Activated CD4-positive, alpha-beta T cell treated with anti-CD3 and anti-CD28 coated beads for 4 hours (primary cell): Measurements from ENCODE around the gene TBC1D4.

ENCODE experiments used
- DNase-seq, 2 donors: peaks; one replicate each; pipeline ENCODE4 v3.0.0-alpha.2; 2020

The TBC1D4 gene

DNA sequence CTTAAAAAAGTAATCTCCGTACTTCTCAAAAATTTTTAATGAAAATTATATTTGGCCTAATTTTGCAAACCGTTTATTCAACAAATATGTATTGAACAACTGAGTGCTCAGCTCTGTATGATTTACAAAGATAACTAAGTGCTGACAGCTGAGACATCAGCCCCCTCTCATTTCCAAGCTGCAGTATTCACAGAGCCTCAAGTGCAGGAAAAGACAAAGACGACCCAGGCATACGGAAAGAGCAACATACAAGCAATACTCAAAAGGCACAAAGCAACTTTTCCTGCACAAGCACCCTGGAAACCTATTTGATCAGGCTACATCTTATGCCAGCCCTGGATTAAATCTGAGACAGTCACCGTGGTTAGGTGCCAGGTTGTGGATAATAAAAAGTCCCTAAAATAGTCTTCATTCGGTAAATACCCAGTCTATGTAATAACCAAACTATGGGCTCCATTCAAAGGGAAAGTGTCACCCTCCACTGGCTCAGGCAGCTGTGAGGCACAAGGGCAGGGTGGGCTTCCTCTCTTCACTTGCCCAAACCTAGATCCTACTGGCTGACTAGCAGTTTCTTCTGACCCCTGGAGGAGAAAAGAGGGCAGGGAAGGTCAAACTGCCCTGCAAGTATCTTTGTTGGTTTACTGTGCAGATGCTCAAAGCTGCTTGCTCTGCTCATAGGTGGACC, 65.5 kb downstream of the TBC1D4 start:
- no peak for DNase-seq

- no peak for DNase-seq
Observed at GRCh38 chr13:75415694-75416093, 66.3 kb downstream of the TBC1D4 start.

GRCh38 chr13:75415171-75415570, 66.8 kb downstream of the TBC1D4 start:
- DNase-seq: no peak

DNA sequence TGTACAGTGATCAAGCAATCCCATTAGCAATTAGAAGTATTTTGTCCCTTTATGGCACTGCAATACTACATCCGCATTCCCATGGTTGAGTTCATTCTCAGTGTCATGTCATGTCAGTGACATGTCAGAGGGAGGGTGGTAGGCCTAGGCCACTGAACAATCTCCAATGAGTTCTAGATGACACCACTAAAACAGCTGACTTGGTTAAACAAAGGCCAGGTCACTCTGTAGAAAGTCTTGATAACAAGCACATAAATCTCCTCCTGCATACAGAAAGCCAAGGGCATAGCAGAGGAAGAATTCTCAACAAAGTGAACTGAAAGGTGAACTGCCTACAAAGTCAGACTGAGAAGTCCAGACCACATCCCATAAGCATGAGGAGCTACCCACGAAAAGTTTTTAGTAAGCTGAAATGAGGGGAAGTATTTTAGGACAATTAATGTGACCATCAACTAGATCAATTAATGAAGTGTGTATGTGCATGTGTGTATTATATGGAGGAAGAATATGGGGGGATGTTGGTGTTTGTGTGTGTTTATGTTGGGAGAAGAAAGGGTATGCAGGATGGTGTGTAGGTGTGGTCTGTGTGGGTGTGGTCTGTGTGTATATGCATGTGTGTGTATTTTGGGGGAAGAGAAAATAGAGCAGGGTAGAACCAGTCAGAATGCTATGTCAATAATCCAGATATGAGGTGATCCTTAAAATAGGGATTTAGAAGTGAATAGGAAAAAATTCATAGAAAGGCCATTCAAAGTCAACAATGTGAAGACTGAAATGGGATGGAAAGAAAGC, 67.7 kb downstream of the TBC1D4 start:
- no peak for DNase-seq

DNA sequence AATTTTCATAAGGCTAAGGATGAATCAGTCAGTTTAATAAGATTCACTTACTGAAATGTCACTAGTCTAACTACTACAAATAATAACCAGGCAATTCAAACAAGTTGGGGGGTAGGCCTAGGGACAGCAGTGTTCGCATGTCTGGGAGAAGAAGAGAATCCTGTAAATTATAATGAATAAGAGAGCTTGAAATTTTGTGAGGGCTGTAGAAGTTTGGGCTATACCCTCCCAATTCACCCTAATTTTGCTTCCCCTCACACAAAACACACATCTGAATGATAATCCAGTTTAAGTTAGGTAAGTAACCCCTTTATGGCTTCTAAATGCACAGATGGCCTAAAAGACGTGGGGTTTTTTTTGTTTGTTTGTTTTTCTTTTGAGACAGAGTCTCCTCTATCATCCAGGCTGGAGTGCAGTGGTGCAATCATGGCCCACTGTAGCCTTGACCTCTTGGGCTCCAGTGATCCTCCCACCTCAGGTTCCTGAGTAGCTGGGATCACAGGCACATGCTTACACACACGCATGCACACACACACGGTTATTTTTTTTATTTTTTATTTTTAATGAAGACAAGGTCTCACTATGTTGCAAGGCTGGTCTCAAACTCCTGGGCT, 69.9 kb downstream of the TBC1D4 start:
- no peak for DNase-seq

DNA sequence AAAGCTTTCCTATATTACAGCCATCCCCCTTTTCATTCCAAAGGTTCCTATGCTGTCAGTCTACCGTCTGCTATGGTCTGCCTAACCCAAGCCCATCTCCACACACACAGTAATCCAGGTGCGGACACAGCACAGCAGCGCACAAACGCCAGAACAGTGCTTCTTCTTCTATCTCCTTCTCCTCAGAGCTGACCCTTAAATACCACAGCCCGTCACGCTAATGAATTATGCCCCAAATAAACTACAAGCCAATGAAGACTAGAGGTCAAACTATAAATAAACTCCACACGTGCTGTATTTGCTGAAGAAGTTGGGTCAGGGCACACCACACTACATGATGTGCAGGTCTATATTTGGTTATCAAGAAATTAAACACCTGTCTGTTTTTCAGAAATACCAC, 71.8 kb downstream of the TBC1D4 start:
- no peak for DNase-seq

- DNase-seq: no peak
Observed at GRCh38 chr13:75407998-75408397, 74.0 kb downstream of the TBC1D4 start.

GRCh38 chr13:75407473-75407872, 74.5 kb downstream of the TBC1D4 start:
- DNase-seq: no peak

DNA sequence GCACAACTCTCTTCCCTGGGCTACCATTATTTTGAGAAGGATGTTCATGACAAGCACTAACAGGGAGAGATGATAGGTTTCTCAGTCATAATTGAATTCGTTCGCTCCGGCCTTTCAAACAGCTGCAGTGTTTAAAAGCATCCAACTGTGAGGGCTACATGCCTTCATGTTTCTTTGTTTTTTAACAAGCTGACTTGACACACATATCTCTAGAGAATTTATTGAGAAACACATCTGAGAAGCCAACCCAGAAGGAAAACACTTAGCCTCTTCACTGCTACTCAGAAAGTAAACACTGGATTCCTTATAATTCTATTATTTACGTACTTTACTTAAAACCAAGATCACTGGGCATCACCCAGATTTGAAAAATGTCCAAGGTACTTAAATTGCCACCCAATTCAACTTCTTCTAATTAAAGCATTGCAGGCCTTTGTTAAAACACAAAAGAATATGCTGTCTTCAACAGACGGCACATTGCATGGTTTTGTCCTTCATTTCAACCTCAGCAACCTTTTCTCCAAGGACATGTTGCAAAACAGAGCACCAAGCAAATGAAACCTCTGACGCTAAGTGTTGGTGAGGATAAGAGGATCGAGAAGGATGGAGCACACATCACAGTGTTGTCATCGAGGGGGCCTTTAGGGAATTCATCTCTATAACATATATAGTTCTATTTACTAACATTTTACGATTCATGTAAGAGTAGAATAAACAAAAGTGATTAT, 75.8 kb downstream of the TBC1D4 start:
- no peak for DNase-seq

DNA sequence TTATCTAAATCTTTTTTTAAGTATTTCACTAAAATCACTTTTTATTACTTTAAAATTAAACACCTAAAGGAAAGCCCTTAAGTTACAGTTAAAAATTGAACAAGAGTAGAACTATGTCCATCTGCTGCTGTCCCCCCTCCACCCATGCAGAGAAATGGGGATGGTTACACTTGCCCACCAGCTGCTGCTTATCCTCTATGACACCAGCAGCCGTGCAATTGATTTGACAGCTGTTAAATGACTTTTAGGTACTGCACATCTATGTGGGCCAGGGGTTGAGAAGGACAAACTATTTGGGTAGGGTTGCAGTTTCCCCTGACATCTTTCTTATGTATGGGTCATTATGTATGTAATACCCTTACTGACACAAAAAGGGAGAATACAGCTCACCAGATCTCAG, 77.2 kb downstream of the TBC1D4 start:
- DNase-seq: no peak

- DNase-seq: no peak
Observed at GRCh38 chr13:75402787-75403186, 79.2 kb downstream of the TBC1D4 start.

- DNase-seq: no peak
Observed at GRCh38 chr13:75400775-75401174, 81.2 kb downstream of the TBC1D4 start.

DNA sequence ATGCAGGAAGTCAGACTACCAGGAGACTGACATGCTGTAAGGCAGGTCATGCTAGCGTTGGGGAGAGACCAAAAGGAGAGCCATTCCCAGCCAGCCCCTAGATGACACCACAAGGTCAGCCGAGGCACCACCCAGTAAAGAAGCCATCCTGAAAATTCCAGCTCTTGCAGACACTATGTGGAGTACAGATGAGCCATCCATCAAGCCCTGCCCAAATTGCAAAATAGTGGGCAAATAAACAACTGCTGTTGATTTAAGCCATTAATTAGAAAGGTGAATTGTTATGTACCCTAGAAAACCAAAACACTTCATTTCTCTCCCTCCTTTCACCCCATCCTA, 82.1 kb downstream of the TBC1D4 start:
- no peak for DNase-seq

DNA sequence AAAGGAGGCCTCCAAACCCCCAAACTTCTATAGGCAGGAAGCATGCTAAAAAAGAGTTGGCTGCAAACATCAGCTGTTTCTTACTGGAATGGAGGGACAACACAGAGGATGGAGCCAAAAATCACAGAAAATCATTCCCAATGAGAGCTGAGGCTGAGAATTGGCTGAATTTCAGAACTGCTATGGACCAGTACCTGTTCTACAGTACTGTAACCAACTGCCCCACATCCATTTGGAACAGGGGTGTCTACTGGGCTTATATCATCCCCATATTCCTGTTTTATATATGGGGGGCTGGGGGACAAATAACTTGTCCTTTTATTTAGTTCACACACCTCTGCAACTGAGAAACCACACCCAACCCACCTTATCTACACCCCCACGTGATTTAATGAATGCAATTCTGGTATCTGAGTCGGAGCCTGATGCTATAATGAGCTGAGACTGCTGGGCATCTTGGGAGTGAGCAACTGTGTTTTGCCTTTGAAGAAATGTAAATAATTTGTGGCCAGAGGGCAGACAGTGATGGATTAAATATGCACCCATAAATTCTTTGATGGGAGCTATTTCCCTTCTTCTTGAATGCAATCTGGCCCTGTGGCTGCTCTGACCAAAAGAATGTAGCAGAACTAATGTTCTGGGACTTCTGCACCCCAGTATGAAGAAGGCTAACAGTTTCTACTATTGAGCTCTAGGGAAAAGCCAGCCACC, 82.6 kb downstream of the TBC1D4 start:
- DNase-seq: no peak

- DNase-seq: no peak
Observed at GRCh38 chr13:75398072-75398471, 83.9 kb downstream of the TBC1D4 start.

- DNase-seq: no peak
Observed at GRCh38 chr13:75395901-75396300, 86.1 kb downstream of the TBC1D4 start.

- no peak for DNase-seq
Observed at GRCh38 chr13:75395066-75395465, 86.9 kb downstream of the TBC1D4 start.

DNA sequence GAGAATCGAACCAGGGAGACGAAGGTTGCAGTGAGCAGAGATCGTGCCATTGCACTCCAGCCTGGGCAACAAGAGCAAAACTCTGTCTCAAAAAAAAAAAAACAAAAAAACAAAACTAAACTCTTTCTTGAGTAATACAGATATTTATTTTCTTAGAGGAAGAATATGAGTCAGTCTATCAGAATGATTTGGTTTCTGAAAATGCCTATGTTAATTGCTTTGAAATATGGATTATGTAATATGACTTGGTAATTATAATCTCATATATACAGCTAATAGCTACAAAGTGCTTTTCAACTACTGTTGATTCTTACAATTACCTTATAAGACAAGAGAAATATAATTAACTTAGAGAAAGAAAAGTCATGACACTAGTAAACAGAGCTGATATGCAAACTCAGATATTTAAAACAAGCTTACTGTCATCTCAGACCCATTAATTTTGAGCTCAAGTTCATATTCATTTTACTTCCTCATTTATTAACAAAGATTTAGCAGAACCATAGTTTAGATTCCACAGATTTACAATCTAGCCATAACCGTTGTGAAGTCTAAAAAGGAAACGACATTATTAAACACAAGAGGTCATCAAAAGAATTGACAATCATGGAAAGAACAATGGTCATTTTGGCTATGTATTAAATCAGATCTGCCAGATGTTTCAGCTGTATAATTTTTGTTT, 88.0 kb downstream of the TBC1D4 start:
- DNase-seq: no peak

DNA sequence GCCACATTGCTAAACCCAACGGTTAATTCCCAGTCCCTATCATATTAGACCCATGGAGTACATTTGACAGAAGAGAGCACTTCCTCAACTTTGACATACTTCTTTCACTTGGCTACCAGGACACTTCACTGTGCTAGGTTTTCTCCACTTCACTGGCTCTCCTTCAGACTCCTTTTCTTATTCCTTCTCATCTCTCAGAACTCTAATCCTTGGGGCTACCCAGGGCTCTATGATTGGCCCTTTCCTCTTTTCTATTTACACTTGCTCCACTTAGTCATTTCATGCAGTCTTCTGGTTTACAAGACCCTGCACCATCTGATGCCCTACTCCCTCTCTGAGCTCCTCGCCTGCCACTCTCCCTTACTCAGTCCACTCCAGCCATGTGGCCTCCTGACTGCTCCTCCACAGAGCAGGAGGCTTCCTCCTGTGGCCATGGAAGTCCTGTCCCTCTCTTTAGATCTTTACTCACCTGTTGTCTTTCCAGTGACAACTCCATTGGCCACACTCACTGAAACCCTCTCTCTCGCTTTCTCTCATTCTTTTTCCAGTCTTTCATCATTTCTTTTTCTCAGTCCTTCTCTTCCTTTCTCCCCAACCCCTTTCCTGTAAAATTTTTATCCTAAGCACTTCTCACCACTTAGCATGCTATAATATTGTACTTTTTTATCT, 90.4 kb downstream of the TBC1D4 start:
- no peak for DNase-seq

GRCh38 chr13:75390229-75390628, 91.7 kb downstream of the TBC1D4 start:
- DNase-seq: no peak

DNA sequence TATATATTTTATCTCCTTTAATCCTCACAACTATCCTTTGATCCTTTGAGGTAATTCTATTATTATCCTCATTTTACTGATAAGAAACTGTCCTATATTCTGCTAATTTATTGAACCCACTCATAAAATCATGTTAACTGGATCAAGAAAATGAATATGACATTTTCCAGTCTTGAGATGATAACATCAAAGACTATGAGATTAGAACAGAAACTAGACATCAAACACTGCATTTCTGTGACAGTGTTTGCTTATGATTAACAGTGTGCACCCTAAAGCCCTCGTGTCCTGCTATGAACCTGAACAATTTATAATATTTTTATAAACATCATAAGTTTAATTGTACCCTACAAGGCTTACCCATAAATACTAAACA, 96.3 kb downstream of the TBC1D4 start:
- no peak for DNase-seq
